ENCODE measurements around the gene SLC6A9.

Gene SLC6A9

DNA sequence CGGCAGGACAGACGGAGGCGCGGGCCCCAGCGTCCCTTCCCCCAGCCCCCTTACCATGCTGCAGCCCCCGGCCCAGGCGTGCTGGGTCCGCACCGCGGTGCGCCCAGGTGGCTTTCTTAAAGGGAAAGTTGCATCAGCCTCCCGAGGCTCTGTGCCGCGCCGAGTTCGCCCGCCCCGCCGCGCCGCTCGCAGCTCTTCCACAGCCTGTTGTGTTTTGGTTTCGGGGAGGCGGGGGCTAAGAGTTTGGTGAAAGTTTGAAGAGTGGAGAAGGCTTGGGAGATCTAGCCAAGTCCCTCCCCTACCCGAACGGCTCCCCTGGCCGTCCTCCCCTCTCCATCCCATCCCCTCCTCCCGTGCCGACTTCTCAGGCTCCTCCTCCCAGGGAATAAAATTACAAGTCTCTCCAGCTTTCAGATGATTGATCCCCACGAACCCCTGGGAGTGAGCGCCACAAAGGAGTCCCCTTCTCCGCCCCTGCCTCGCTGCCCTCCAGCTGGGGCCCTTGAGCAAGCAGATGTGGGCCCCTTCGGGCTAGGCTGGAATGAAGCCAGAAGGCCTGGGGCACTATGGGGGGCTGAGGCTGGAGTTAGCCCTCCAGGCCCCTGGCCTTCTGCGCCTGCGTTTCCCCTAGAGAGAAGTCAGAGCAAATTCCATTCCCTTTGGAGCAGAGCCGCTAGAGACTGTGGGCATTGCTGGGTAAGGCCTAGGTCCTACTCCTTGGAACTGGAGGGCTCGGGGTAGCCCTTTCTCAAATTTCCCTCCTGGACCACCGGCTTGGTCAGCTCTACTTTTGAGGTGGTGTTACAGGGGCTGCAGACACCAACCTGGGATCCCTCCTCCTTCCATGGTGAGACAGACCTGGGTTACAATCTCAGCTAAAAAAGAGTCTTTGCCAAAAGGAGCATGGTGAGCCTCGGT lies at the start of gene SLC6A9:
TSS of gene SLC6A9 (minus strand) at position 211 of the 918 bp plus-strand sequence. CDS start 7,185 bp downstream, outside the sequence.
- DNase-seq (ENCODE audit: low spot score), result no peak
- TF ChIP-seq CTCF (IDR thresholded peaks at IDR 0.05; ENCODE audit: extremely low read depth, missing control alignments), result no peak

- TF ChIP-seq CTCF (IDR thresholded peaks at IDR 0.05; ENCODE audit: extremely low read depth, missing control alignments), result no peak
- DNase-seq (ENCODE audit: low spot score), result no peak
Observed at GRCh38 chr1:44079566-44079965, 48.3 kb upstream of the SLC6A9 start.

DNA sequence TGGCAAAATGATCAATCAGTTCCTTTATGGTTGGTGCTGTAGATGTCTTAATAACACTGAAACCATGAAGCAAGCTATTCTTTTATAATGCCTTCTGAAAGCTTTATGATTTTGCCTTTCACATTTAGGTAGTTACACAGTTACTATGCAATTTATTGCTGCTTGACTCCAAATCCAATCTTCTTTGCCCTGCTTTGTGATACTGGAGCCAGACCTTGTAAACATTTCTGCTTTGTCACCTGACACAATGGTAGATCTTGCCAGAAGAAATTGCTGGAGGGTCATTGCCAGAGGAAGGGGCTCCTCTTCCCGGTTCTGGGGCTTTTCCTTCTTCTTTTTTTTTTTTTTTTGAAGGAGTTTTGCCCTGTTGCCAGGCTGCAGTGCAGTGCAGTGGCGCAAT lies 46.8 kb upstream of the SLC6A9 start:
- no peak for DNase-seq (ENCODE audit: low spot score)

DNA sequence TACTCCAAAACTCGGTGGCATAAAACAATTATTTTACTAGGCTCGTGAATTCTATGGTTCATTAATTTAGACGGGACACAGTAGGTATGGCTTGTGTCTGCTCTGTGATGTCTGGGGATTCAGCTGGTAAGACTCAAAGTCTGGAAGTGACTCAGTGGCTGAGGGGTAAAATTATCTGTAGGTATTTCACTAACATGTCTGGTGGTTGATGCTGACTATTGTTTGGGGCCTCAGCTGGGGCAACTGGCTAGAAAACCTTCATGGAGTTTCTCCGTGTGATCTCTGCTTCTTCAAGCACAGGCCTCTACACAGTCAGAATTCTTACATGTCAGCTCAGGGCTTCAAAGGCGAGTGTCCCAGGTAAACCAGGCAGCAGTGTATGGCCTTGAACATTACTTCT lies 46.2 kb upstream of the SLC6A9 start:
- TF ChIP-seq CTCF (IDR thresholded peaks at IDR 0.05; ENCODE audit: extremely low read depth, missing control alignments), result no peak
- DNase-seq (ENCODE audit: low spot score), result no peak

More for the DNA sequence above, 46.8 kb upstream of the SLC6A9 start:
- no peak for TF ChIP-seq CTCF (IDR thresholded peaks at IDR 0.05; ENCODE audit: extremely low read depth, missing control alignments)

GRCh38 chr1:44076066-44076465 lies 44.8 kb upstream of the SLC6A9 start:
- TF ChIP-seq CTCF (IDR thresholded peaks at IDR 0.05; ENCODE audit: extremely low read depth, missing control alignments), result no peak
- DNase-seq (ENCODE audit: low spot score), result no peak

DNA sequence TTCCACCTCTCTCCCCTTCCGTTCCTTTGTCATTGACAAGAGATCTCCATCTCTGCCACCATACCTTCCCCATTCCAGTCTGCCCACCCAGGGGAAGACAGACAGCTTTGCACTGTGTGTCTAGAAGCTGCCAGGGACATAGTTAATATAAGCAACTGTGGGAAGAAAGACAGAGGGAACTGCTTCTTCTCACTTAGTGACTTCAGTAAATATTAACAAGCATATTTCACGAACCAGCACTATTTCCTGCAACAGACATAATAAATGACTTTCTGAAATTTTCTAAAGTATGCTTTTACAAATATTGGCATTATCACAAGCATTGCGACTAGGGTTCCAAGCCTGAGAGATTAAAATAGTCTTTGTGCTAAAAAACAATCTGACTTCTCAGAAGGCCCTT lies 43.2 kb upstream of the SLC6A9 start:
- TF ChIP-seq CTCF (IDR thresholded peaks at IDR 0.05; ENCODE audit: extremely low read depth, missing control alignments), result no peak
- DNase-seq (ENCODE audit: low spot score), result no peak

GRCh38 chr1:44073528-44073927 lies 42.3 kb upstream of the SLC6A9 start:
- no peak for TF ChIP-seq CTCF (IDR thresholded peaks at IDR 0.05; ENCODE audit: extremely low read depth, missing control alignments)
- no peak for DNase-seq (ENCODE audit: low spot score)

Data from GM20000 (cell line).